Right hindlimb (tissue), 1 donor: Measurements from ENCODE around the gene FASN.

Experiments used
- DNase-seq: peaks from one replicate; pipeline ENCODE4 v3.0.0-alpha.2; 2018

Gene FASN

GRCh38 chr17:82101301-82101715, 3.3 kb upstream of the FASN start:
- DNase-seq: no peak

DNA sequence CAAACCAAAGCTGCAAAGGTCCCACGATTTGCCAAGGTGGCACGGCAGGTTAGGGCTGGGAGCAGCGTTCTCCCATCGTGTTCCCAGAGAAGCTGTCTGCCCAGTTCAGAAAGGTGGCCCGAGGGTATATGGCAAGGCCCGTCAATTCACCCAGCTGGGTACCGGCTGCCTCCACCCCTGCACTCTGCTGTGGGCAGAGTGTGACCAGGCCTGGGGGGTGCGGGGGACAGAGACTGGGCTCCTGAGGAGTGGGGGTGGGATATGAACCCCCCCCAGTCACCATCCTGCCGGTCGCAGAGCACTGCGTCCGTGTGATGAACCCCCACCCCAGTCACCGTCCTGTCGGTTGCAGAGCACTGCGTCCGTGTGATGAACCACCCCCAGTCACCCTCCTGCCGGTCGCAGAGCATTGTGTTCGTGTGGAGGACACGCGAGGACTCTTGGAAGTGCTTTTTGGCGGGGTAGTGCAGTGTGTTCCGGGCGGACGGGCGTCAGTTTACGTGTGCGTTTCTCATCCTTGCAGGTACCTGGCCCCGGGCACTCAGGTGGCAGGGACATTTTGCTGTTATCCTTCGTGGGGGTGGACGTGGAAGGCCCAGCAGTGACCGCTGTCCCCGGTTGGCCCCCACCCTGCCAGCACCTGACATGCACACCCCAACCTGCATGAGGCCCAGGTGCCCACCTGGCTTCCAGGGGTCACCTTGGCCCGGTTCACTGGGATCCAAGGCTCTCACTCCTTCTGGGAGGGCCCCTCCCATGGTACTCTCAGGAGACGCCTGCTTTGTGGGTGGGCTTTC, 2.7 kb upstream of the FASN start:
- no peak for DNase-seq

DNA sequence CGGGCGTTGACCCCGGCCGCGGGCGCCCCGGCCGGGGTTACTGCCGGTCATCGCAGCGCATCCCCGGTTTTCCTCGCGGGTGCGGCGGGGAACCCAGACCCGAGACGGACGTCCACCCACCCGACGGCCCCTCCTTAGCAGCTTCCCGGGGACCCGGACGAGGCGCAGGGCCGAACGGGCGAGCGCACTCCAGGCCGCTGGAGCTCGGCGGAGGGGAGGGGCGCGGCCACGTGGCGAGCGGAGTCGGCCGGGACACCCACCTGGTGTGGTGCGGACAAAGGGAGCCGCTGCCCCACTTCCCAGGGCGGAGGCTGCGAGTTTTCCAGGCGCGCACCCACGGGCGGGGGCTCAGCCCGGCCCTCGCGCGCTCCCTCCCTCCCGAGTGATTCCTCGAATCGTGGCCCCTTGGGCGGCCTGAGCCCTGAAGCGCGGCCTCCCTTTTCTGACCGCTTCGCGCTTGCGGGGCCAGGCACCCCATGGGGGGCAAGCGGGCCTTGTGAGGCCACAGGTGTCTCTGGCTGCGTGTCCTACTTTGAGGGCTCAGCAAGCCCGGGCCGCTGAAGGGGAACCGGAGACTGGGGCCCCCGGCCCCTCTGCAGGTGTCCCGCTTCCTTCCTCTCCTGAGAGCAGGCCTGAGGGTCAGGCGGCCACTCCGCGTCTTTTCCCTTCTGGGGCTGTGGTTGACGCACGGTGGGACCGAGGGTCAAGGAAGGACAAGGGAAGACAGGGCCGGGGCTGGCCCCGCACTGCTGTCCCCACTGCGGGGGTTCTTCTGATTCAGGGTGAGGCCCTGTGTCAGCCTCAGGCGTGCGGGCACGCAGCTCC, 1.1 kb upstream of the FASN start:
- DNase-seq: no peak

- no peak for DNase-seq
Observed at GRCh38 chr17:82097919-82098168, 192 bp downstream of the FASN start.

DNA sequence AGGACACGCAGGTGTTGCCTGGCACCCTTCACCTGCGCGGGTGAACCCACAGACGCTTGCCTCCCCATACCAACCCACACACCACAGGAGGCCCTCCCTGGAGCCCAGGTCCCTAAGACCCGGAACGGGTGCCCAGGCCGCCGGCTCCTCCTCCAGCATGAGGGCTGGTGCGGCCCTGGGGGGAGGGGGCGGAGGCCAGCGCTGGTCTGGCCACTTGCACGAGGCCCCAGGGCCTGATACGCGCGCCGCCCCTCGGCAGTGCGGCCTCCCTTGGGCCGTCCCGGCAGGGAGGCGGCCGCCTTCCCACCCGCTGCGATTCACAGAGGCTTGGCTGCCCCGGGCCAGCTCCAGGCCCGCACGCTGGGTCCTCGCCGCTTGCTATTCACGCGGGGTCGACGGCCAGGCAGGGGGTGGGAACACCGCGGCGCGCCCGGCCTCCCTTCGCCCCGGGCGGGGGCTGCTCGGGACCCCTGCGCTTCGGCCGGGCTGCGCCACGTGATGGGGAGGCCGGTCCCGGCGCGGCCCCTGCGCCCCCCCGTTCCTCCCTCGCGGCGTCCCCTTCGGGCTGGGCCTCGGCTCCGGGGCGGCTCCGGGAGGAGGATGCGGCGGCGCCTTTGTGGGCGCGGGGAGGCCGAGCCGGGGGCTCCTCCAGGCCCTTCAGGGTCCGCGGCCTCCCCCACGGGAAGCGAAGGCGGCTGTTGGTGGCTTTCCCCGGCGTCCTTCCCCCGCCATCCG, 685 bp downstream of the FASN start:
- peak; percentile 57 for DNase-seq

DNA sequence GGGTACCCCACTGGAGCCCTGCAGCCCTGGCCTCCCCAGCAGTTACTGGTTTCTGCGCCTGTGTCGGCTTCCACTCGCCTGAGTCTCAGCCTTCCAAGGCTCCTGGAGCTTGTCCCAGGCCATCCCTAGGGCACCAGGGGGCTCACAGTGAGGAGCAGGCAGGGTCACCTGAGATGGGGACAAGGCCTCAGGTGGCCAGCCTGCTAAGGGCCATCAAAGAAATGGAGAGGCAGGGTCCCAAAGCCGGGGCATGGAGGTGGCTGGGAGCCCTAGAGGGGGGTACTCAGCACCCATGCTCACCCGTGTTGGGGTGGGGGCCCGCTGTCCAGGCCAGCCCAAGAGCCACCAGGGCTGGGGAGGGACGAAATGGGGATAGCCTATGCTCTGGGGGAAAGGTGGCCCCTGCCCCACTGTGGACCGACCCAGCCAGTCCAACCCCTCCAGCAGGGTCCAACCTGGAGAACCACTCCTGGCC, 1.3 kb downstream of the FASN start:
- DNase-seq: no peak

GRCh38 chr17:82095777-82096708, 2.0 kb downstream of the FASN start:
- DNase-seq: peak; percentile 22

- DNase-seq: peak; percentile 18
Observed at GRCh38 chr17:82094931-82095776, 2.9 kb downstream of the FASN start.

- no peak for DNase-seq
Observed at GRCh38 chr17:82092995-82093751, 4.9 kb downstream of the FASN start.

DNA sequence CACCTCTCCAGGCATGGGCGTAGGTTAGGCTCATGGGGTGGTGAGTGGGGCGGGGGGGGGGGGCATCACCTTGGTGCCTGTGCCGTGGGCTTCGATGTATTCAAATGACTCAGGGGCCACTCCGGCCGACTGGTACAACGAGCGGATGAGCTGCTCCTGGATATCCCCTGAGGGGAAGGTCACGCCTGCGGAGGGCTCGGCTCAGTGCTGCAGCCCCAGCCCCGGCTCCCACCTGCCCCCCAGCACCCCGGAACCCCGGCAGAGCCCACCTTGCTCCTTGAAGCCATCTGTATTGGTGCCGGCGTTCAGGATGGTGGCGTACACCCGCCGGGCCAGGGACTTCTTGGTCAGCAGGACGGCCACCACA, 5.4 kb downstream of the FASN start:
- DNase-seq: peak; percentile 18

DNA sequence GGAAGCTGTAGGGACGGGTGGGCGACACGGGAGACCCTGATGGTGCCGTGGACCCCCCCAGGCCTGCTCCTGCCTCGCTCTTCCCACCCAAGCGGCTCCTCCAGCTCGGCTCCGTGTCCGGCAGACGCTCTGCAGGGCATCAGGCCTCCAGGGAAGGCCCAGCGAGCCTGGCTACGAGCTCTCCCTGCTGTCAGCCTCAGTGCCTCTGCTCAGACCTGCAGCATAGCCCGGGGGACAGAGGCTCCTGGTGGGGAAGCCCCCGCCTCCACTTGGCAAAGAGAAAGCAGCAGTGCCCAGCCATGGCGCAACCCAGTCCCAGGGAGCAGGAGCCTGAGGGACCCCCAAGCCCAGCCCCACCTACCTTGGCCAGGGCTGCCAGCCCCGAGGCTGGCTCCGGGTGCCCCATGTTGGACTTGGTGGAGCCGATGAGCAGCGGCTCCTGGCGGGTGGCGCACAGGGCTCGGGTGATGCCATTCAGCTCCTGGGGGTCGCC, 5.9 kb downstream of the FASN start:
- no peak for DNase-seq

DNA sequence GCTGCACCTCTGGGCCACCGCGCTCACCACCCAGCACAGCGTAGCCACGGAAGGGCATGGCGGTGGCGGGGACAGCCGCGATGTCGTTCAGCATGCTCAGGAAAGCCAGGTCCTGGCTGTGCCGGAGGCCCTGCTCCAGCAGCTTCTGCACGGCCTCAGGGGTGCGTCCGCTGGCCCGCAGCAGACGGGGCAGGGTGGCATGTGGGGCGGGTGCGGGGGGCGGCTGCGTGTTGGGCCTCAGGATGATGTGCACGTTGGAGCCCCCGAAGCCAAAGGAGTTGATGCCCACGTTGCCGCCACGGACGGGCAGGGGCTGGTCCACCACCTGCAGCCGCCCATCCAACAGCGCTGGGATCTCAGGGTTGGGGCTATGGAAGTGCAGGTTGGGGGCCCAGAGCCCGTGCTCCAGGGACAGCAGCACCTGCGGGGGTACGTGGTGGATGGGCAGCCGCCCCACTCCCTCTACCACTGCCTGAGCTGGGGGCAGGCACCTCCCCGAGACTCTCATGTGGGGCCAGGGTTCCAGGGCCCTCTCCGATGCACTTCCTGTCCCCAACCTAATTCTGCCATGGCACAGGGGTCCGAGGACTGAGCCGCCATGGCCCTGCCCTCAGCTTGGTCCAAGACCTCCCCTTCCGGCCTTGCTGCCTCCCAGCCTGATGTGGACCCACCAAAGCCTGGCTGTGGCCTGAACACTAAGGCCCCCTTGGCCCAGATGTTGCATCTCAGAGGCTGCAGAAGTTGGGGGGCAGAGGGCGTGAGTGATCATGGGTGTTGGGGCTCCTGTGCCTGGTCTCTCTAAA, 6.6 kb downstream of the FASN start:
- DNase-seq: no peak

DNA sequence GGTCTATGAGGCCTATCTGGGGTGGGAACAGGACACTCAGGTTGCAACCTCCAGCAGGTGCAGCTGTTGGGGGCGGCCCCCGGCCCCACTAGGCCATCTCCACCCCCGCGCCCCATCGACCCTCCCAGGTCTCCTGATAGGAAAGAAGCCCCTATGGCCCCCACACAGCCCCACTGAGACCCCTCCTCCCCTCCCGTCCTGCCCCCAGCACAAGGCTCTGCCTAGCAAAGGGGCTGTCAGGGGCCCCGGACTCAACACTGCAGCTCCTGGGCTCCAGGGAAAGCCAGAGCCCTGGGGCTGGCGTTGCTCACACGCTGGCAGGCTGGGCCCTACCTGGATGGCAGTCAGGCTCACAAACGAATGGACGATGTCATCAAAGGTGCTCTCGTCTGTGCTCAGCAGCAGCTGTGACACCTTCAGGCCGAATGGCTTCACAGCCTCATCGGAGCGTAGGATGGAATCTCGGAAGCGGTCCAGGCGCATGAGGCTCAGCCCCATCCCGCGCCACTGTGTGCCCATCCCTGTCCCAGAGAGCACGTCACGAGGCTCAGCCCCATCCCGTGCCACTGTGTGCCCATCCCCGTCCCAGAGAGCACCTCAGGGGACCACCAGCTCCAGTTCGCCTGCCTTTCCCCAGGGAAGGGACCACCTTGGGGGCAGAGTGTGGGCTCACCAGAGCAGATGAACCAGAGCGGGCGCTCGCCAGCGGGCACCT, 7.3 kb downstream of the FASN start:
- DNase-seq: no peak

- DNase-seq: no peak
Observed at GRCh38 chr17:82089723-82090548, 8.1 kb downstream of the FASN start.

DNA sequence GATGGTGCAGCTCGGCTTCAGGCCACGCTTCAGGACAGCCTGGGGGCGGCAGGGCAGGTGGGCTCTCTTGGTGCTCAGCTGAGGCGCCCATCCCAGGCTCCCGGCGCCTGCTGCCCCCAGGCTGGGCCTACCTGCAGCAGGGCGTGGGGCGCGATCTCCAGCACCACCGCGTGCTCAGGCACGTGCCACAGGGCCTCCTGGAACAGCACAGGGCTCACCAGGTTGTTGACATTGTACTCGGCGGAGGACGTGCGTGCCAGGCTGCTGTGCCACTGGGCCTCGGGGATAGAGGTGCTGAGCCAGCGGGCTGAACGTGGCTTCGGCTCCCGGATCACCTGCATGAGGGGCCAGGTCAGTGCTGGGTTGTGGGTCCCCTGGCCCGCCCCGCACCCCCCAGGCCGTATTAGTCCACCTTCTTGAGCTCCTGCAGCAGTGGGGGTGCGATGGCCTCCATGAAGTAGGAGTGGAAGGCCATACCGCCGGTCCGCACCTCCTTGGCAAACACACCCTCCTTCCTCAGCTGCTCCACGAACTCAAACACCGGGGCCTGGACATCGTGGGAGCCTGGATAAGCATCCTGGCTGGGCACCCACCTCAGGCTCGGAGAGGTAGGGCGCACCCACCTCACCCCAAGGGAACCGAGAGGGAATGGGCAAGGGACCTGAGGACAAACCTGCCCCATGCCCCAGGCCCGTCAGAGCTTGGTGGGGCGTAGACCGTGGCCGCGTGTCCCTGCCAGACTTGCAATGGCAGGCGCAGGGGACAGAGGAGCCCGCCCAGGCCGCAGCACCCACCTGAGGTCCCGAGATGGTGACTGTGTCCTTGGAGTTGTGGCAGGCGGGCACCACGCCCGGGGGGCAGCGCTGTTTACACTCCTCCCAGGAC, 9.0 kb downstream of the FASN start:
- peak; percentile 17 for DNase-seq

DNA sequence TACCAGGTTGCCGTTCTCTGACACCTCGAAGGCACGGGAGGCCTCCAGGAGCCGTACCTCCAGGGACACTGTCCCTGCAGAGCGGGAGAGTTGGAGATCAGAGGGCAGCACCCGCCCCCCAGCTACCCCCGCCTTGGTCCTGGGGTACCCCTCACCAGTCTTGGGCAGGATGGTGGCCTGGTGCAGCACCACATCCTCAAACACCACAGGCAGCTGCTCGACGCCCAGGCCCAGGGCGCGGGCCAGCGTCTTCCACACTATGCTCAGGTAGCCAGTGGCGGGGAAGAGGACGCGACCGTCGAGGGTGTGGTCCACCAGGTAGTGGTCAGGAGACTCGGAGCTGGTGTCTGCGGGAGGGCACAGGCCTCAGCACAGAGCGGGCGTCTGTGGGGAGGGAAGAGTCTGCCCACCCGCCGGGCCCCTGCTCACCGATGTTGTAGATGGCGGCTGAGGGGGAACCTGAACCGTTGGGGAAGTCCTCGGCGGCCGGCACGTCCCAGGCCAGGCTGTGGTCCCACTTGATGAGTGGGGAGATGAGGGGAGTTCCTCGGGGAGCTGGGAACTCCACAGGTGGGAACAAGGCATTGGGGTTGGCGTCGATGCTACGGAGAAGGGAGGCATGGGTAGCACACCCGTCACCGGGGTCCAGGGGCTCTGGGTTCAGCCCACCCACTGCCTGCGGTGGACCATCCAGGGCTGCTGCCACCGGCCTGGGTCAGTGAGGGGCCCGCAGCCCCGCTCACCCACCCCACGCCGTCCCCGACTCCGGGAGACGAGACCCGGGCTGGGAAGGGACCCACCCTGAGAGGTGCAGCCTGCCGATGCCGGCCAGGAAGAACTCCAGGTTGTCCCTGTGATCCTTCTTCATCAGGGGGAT, 9.8 kb downstream of the FASN start:
- DNase-seq: no peak
